NCI-H226 (cell line): ENCODE measurements around the gene CCL3.
"Not testable (repeated sequence)": the region's sequence is repeated elsewhere in the genome, so short reads cannot be mapped to it uniquely, and the experiment has no call there.

Experiments
- DNase-seq: peaks from one replicate; pipeline ENCODE4 v3.0.0-alpha.2; 2015

The CCL3 gene

GRCh38 chr17:36114971-36115648 lies 25.2 kb upstream of the CCL3 start:
- not testable (repeated sequence) for DNase-seq

- DNase-seq: not testable (repeated sequence)
These were observed 23.2 kb upstream of the CCL3 start for GRCh38 chr17:36113131-36113530.

- no peak for DNase-seq
These were observed 22.6 kb upstream of the CCL3 start for GRCh38 chr17:36112572-36112971.

GRCh38 chr17:36111068-36111490 lies 21.1 kb upstream of the CCL3 start:
- no peak for DNase-seq

- not testable (repeated sequence) for DNase-seq
These were observed 18.3 kb upstream of the CCL3 start for GRCh38 chr17:36108265-36108664.

GRCh38 chr17:36107660-36108059 lies 17.7 kb upstream of the CCL3 start:
- no peak for DNase-seq

GRCh38 chr17:36106493-36106835 lies 16.5 kb upstream of the CCL3 start:
- no peak for DNase-seq

GRCh38 chr17:36105781-36106492 lies 16.0 kb upstream of the CCL3 start:
- no peak for DNase-seq

GRCh38 chr17:36104701-36105181 lies 14.8 kb upstream of the CCL3 start:
- DNase-seq: no peak

- DNase-seq: not testable (repeated sequence)
These were observed 14.3 kb upstream of the CCL3 start for GRCh38 chr17:36104246-36104645.

- DNase-seq: not testable (repeated sequence)
These were observed 13.5 kb upstream of the CCL3 start, which contains the start of gene CCL4 for GRCh38 chr17:36103401-36103975. CCL4 (plus strand) TSS chr17:36103827; CDS start chr17:36103906, 79 bp downstream.

GRCh38 chr17:36099004-36099403 lies 9.1 kb upstream of the CCL3 start:
- not testable (repeated sequence) for DNase-seq

GRCh38 chr17:36095992-36096391 lies 6.0 kb upstream of the CCL3 start:
- DNase-seq: no peak

- DNase-seq: no peak
These were observed 4.8 kb upstream of the CCL3 start for GRCh38 chr17:36094746-36095145.

GRCh38 chr17:36094232-36094631 lies 4.3 kb upstream of the CCL3 start:
- DNase-seq: no peak

- not testable (repeated sequence) for DNase-seq
These were observed 2.8 kb upstream of the CCL3 start for GRCh38 chr17:36092715-36093114.

- no peak for DNase-seq
These were observed 2.3 kb upstream of the CCL3 start for GRCh38 chr17:36092230-36092629.

GRCh38 chr17:36089339-36089865 lies 541 bp downstream of the CCL3 start:
- DNase-seq: no peak

- no peak for DNase-seq
These were observed 1.1 kb downstream of the CCL3 start for GRCh38 chr17:36088670-36089338.

GRCh38 chr17:36087897-36088572 lies 1.9 kb downstream of the CCL3 start:
- not testable (repeated sequence) for DNase-seq

GRCh38 chr17:36087471-36087870 lies 2.5 kb downstream of the CCL3 start:
- DNase-seq: not testable (repeated sequence)

- DNase-seq: no peak
These were observed 3.2 kb downstream of the CCL3 start for GRCh38 chr17:36086791-36087190.
